Astrocyte (in vitro differentiated cells and primary cell): Measurements from ENCODE around the gene SMARCA4.

Experiments
- CTCF ChIP-seq: IDR thresholded peaks from 2 replicates; pipeline ENCODE4 v1.5.1; 2011; ENCODE audit warnings: low read depth, mild to moderate bottlenecking, inconsistent platforms, low read length, moderate library complexity; ENCODE audit not compliant: insufficient read depth
- EZH2 ChIP-seq: IDR thresholded peaks from 2 replicates; pipeline ENCODE4 v1.6.1; 2012; ENCODE audit warnings: mild to moderate bottlenecking, low read length, inconsistent platforms; ENCODE audit not compliant: insufficient read depth

GRCh38 chr19:11096210-11096841, 135.5 kb downstream of the SMARCA4 start:
- TF ChIP-seq EZH2 (no peak), CTCF (no peak)
